ES-I3 (cell line): ENCODE results near the gene LIMK1.
A peak's percentile ranks its signal among the peaks of the same experiment; 100 is the strongest.
"Not testable (repeated sequence)": the region's sequence is repeated elsewhere in the genome, so short reads cannot be mapped to it uniquely, and the experiment has no call there.

ENCODE experiments used
- H3K36me3 ChIP-seq: 2 replicates; pipeline ENCODE4 v1.6.1; 2013; ENCODE audit warnings: mild to moderate bottlenecking, low read length, control low read depth, moderate library complexity; ENCODE audit not compliant: insufficient read depth
- H3K4me1 ChIP-seq: 2 replicates; pipeline ENCODE4 v1.6.1; 2013; ENCODE audit warnings: mild to moderate bottlenecking, control low read depth, low read length; ENCODE audit not compliant: insufficient read depth
- H3K9ac ChIP-seq: 2 replicates; pipeline ENCODE4 v1.6.1; 2013; ENCODE audit warnings: low read depth, mild to moderate bottlenecking, low read length, moderate library complexity
- H3K9me3 ChIP-seq: 2 replicates; pipeline ENCODE4 v1.6.1; 2013; ENCODE audit warnings: mild to moderate bottlenecking, low read length, moderate library complexity; ENCODE audit not compliant: control insufficient read depth, insufficient read depth

LIMK1 gene

DNA sequence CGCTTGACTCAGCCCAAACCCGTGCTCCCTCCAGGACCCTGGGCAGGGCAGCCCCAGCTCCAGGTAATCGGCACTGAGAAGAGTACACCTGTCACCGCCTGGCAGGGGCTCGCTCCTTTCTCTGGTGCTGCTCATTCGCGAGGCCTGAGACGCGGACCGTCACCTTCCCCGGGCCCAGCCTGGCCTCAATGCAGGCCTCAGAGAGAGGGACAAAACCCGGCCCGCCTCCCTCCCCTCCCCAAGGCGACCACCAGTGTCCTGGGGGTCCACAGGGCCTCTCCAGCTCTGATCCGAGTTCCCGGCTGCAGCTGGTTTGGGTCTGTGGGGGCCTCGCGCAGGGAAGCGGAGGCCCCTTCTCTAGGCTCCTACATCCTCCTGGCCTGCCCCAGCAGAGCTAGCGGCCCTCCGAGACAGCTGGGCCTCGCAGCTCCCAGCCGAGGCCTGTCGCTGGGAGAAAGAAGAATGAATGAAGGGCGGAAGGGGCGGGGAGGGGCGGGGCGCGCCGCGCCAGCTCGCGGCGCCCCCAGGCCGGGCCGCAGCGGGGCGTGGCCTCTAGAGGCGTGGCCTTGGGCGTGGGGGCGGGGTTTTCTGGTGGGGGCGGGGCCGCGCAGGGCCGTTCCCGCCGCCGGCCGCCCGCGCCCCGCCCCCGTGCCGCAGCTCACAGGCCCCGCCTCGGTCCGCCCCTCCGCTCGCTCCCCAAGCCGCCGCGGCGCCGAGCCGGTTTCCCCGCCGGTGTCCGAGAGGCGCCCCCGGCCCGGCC lies at the start of gene LIMK1:
LIMK1 (plus strand) TSS at position 688 of the 760 bp plus-strand sequence. CDS start 187 bp downstream, outside the sequence.
- H3K4me1 ChIP-seq: peaks cover 12% of the 10 kb centered on the region
- peak within 1 kb of the TSS; percentile 61 for H3K9ac ChIP-seq
- H3K36me3 ChIP-seq: peaks cover 10% of the 10 kb centered on the region; the same call in 1 of the 2 replicates
- no peaks in the 10 kb centered on the region for H3K9me3 ChIP-seq

GRCh38 chr7:74037609-74038008 lies 46.0 kb upstream of the LIMK1 start:
- Histone ChIP-seq H3K36me3 (no peaks in the 10 kb centered on the region), H3K9me3 (no peaks in the 10 kb centered on the region), H3K9ac (no peak overlapping the region), H3K4me1 (peaks cover 3% of the 10 kb centered on the region; the same call in 1 of the 2 replicates)

- H3K4me1 ChIP-seq: peaks cover 10% of the 10 kb centered on the region; the same call in 1 of the 2 replicates
- H3K9ac ChIP-seq: no peak overlapping the region
- no peaks in the 10 kb centered on the region for H3K9me3 ChIP-seq
- H3K36me3 ChIP-seq: no peaks in the 10 kb centered on the region
Measured at GRCh38 chr7:74038194-74038961, 45.2 kb upstream of the LIMK1 start.

DNA sequence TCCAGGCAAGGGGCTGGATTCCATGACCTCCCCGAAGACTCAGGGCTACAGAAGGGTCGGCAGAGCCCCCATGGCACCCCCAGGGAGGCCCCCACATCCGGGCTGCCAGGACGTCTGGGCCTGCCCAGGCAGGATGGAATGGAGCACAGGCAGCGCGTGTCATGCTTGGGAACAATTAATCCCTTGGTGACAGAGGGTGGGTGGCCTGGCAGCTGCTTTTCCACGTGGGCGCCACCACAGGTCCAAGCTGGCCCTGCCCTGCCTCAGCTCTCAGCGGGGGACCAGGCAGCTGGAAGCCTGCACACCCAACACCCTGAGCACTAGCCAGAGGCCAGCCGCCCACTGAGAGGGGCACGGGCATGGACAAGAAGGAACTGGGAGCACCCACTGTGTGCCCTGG lies 44.3 kb upstream of the LIMK1 start:
- Histone ChIP-seq H3K9me3 (no peaks in the 10 kb centered on the region), H3K4me1 (peaks cover 19% of the 10 kb centered on the region; the same call in 1 of the 2 replicates), H3K9ac (no peak overlapping the region), H3K36me3 (no peaks in the 10 kb centered on the region)

- no peak overlapping the region for H3K9ac ChIP-seq
- peaks cover 24% of the 10 kb centered on the region; the same call in 1 of the 2 replicates for H3K4me1 ChIP-seq
- no peaks in the 10 kb centered on the region for H3K9me3 ChIP-seq
- no peaks in the 10 kb centered on the region for H3K36me3 ChIP-seq
Measured at GRCh38 chr7:74040101-74040790, 43.4 kb upstream of the LIMK1 start.

DNA sequence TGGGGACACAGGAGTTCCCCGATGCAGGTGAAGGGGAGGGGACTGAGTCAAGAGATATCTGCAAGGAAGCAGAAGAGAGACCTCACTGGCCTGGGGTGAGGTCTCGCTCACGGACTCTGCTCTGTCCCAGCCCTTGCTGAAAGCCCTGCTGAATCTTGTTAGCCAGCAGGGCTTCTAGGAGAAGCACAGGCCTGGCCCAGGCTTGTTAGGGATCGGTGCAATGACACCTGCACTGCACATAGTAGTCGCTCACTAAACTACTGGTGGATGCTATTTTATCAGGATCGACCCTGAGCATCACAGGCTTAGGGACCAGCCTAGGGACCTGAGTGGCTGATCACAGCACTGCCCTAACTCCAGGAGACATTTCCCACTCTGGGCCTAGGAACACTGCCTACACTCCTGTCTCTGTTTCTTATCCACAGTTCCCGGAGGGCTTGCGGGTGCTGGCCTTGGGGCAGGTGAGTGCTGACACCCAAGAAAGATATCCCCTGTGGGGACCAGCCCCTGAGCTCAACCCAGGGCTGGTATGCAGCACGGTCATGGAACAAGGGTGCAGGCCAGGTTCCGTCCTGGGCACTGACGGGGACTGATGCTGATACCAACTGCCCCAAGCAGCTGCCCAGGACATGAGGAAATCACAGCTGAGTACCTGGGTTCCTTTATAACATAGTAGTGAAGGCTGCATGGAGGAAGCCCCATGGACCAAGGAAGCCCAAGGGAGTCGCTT lies 42.6 kb upstream of the LIMK1 start:
- Histone ChIP-seq H3K9ac (no peak overlapping the region), H3K9me3 (no peaks in the 10 kb centered on the region), H3K4me1 (peaks cover 24% of the 10 kb centered on the region; the same call in 1 of the 2 replicates), H3K36me3 (no peaks in the 10 kb centered on the region)

GRCh38 chr7:74042746-74043522 lies 40.7 kb upstream of the LIMK1 start:
- H3K36me3 ChIP-seq: no peaks in the 10 kb centered on the region
- peaks cover 24% of the 10 kb centered on the region; the same call in 1 of the 2 replicates for H3K4me1 ChIP-seq
- H3K9me3 ChIP-seq: no peaks in the 10 kb centered on the region
- H3K9ac ChIP-seq: peak overlapping the region; percentile 0; the same call in 1 of the 2 replicates

DNA sequence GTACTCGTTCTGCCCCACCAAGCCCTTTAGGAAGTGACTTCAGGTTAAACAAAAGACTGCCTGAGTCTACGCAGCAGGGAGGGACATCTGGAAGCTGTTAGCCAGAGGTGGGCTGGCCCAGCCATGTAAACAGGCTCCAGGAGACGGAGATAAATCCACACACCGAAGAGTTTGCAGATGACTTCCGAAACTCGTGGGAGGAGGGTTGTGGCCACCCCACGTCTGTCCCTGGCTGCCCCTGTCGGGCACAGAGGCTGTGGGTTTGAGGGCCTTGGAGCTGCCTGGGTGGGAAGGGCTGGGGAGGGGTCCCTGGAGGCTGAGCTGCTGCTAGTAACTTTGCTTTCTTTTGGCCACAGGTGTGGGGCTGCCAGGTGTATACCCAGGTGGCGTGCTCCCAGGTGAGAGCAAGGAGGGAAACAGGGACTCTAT lies 40.1 kb upstream of the LIMK1 start:
- Histone ChIP-seq H3K4me1 (peaks cover 24% of the 10 kb centered on the region; the same call in 1 of the 2 replicates), H3K36me3 (no peaks in the 10 kb centered on the region), H3K9ac (no peak overlapping the region), H3K9me3 (no peaks in the 10 kb centered on the region)

- Histone ChIP-seq H3K36me3 (no peaks in the 10 kb centered on the region), H3K9me3 (no peaks in the 10 kb centered on the region), H3K9ac (no peak overlapping the region), H3K4me1 (peaks cover 24% of the 10 kb centered on the region; the same call in 1 of the 2 replicates)
Measured at GRCh38 chr7:74044366-74045350, 38.9 kb upstream of the LIMK1 start.

GRCh38 chr7:74046581-74046980 lies 37.0 kb upstream of the LIMK1 start:
- not testable (repeated sequence) for H3K9me3 ChIP-seq, H3K9ac ChIP-seq, H3K36me3 ChIP-seq
- peaks cover 26% of the 10 kb centered on the region; the same call in 1 of the 2 replicates for H3K4me1 ChIP-seq

DNA sequence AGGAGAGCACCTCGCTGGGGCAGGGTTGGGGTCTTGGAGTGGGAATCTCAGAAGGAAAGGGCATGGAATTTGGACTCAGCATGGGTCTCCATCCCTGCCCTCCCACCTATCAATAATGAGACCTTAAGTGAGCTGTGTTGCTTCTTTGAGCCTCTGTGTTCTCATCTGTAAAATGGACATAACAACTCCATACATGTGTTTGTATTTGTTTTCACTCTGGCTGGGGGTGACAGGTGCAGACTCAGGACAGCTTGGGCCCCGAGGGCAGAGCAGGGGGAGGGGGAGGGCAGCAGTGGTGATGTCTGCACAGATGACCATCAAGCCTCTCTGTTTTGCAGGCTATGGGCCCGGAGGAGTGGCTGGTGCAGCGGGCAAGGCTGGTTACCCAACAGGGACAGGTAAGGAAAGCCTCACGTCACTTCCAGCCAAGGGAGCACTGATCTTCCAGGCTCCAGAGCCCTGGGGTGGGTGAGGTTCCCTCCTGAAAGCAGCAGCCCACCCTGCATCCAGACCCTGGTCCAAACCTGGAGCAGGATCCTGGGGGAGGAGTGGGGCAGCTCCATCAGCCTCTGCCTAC lies 35.7 kb upstream of the LIMK1 start:
- Histone ChIP-seq H3K9ac (no peak overlapping the region), H3K4me1 (peaks cover 28% of the 10 kb centered on the region; the same call in 1 of the 2 replicates), H3K36me3 (no peaks in the 10 kb centered on the region), H3K9me3 (no peaks in the 10 kb centered on the region)

- H3K36me3 ChIP-seq: no peaks in the 10 kb centered on the region
Measured at GRCh38 chr7:74048999-74049599, 34.5 kb upstream of the LIMK1 start.

More at GRCh38 chr7:74048999-74049599, 34.5 kb upstream of the LIMK1 start:
- H3K9ac ChIP-seq: no peak overlapping the region
- no peaks in the 10 kb centered on the region for H3K9me3 ChIP-seq
- peaks cover 16% of the 10 kb centered on the region; the same call in 1 of the 2 replicates for H3K4me1 ChIP-seq
